Measurements from ENCODE around the gene AFAP1L2. TPM values are rescaled to one million over a fixed set of nuclear protein-coding genes. Genes with fewer than 3 reads are reported as not detected.

Gene AFAP1L2
- total RNA-seq, 1 experiment from 2014 or later: 1.7 TPM

Other genes starting within 250 kb of the AFAP1L2 start
- gene CCDC186, start 230.3 kb downstream of the AFAP1L2 start, total RNA-seq (2014; rRNA removed; shearing (Covaris generic)): 7.8 and 9.1 TPM in 2 replicates
- not detected in 2 replicates for gene TDRD1, start 225.1 kb downstream of the AFAP1L2 start, total RNA-seq (2014; rRNA removed; shearing (Covaris generic))
- gene VWA2, start 165.2 kb downstream of the AFAP1L2 start, total RNA-seq (2014; rRNA removed; shearing (Covaris generic)): not detected in 2 replicates

All from M059J (cell line).